SK-N-MC (cell line): ENCODE data around the gene ARHGAP26.

ENCODE experiments used
- EZH2 ChIP-seq: fragments of 200-600 bp; sonication (generic); IDR thresholded peaks from one replicate; pipeline ENCODE4 v1.6.1; 2017; ENCODE audit warnings: antibody characterized with exemption
- POLR2AphosphoS5 ChIP-seq: IDR thresholded peaks from 2 replicates; pipeline ENCODE4 v1.6.1; 2012; ENCODE audit warnings: mild to moderate bottlenecking, low read depth, low read length, borderline replicate concordance

GRCh38 chr5:142849466-142849865, 79.3 kb downstream of the ARHGAP26 start:
- TF ChIP-seq EZH2 (no peak), POLR2AphosphoS5 (no peak)
